Right cardiac atrium (tissue), 5 donors: ENCODE measurements around the gene ARHGAP29. TPM values are rescaled to one million over a fixed set of nuclear protein-coding genes. Genes with fewer than 3 reads are reported as not detected.
A peak's percentile ranks its signal among the peaks of the same experiment; 100 is the strongest.

Experiments used
- ATAC-seq, 2 donors: fragments of 200-7000 bp; cut with Tn5 transposase; one replicate each; pipeline versions ENCODE4 v1.8.0 to v1.9.1; 2020; ENCODE audit warnings: moderate library complexity in 2 of 2, mild to moderate bottlenecking in 1 of 2
- DNase-seq, 3 donors: peaks; one replicate each; pipeline ENCODE4 v3.0.0-alpha.2; 2020
- H3K27ac ChIP-seq: one replicate; pipeline ENCODE4 v1.5.1; 2013; ENCODE audit warnings: mild to moderate bottlenecking, low read length, control low read depth, moderate library complexity
- H3K27me3 ChIP-seq: one replicate; pipeline ENCODE4 v1.6.1; 2013; ENCODE audit not compliant: control insufficient read depth, insufficient read depth
- H3K4me1 ChIP-seq: one replicate; pipeline ENCODE4 v1.6.1; 2013; ENCODE audit warnings: low read length; ENCODE audit not compliant: control insufficient read depth, insufficient read depth
- H3K4me3 ChIP-seq: one replicate; pipeline ENCODE4 v1.5.1; 2013; ENCODE audit warnings: low read length, control low read depth
- H3K9me3 ChIP-seq: one replicate; pipeline ENCODE4 v1.6.1; 2013; ENCODE audit warnings: low read length; ENCODE audit not compliant: control insufficient read depth
- WGBS: extraction: QIAGEN DNeasy Blood & Tissue Kit; methylation state at CpG from one replicate; pipeline ENCODE4 v1.1.7; 2013; 5-methylcytosine and 5-hydroxymethylcytosine counted together
- intact Hi-C, 4 donors: fragments of 100-400 bp; cut with DNase I; formaldehyde crosslinking; loops; one replicate each; pipeline versions ENCODE4 v1.11.0 to v1.14.0; 2022 to 2023
- polyA plus RNA-seq: library from polyadenylated mRNA; stranded (reverse); fragments of 200-250 nt; gene quantifications from one replicate; pipeline ENCODE4 v1.2.3, GENCODE V29; 2013
- total RNA-seq, 4 donors: library from RNA; stranded (reverse); fragmentation: NEBNext Ultra II Directional; extraction: Animal tissue kit (Norgen Biotek cat#: 25700); gene quantifications; one replicate each; pipeline ENCODE4 v1.2.1, GENCODE V29; 2021
- donor health status: healthy with polysubstance abuse.
- donor health status: DM: no; HTN: yes; CAD: no.
- donor health status: DM: no; HTN: no; CAD: no.
- donor health status: DM: no; HTN: yes; CAD: no; lungs with severe emphysema.
- donor health status: DM: yes; HTN: yes; CAD: no.

Gene ARHGAP29
- total and polyA plus RNA-seq, 5 donors: 11.0 to 31.1 (median 29.9) TPM

DNA sequence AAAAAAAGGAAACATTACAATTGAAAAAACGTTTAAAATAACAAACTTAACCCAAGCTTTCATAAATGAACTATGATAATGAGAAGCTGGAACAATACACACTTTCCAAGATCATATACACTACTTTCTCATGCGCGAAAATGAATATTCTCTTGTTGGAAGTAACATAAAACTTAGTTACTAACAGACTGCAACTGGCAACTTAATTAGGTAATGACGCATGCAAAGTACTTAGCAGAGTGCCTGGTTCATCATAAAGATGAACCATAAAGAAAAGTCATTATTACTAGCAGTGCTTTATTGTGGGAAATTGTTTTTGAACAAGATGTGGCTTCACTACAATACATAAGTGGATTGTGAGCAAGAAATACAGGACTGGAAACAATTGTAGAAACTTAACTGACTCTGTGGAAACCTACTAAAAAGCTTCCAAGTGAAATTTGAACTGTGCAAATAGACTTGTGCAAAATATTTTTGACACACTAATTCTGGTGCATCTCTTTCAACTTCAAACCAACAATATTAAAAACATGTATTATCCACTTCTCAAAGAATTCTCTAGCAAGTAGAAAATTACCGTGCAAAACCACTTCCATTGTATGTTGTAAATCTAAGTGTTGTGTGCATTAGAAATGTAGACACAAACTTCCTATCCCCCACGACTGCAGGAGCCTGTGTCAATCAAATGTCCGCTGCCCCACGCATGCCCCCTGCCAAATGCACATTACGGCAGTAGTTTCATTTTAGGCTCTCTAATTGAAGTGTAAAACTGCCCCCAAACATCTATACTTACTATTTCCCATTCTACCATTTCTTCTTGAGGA, 2.0 kb downstream of the ARHGAP29 start:
- peak overlapping the region; percentile 58 for H3K27ac ChIP-seq
- intact Hi-C loops: loop anchor here (5.0 to 10.0 kb wide), 3 partner anchors 171 to 178 kb away; no protein-coding TSS in a partner anchor
- 21% methylated on average over 9 of the region's 9 CpGs for WGBS

GRCh38 chr1:94234615-94235014, 2.8 kb downstream of the ARHGAP29 start:
- Histone ChIP-seq H3K9me3 (no peaks in the 10 kb centered on the region), H3K27me3 (no peaks in the 10 kb centered on the region), H3K4me1 (peaks cover 2% of the 10 kb centered on the region), H3K4me3 (no peak overlapping the region), H3K27ac (no peak overlapping the region)
- 41% methylated on average over 1 of the region's 1 CpG for WGBS
- intact Hi-C loops: loop anchor here (5.0 to 10.0 kb wide), 3 partner anchors 170 to 177 kb away; no protein-coding TSS in a partner anchor
- DNase-seq (no peak), ATAC-seq (no peak)

More for the DNA sequence above, 2.0 kb downstream of the ARHGAP29 start:
- DNase-seq (peak in 1 of 3 donors; percentile 36), ATAC-seq (no peak)
- Histone ChIP-seq H3K9me3 (no peaks in the 10 kb centered on the region), H3K4me3 (peak overlapping the region; percentile 68), H3K4me1 (peaks cover 2% of the 10 kb centered on the region), H3K27me3 (no peaks in the 10 kb centered on the region)

- Histone ChIP-seq H3K27me3 (no peaks in the 10 kb centered on the region), H3K27ac (no peak overlapping the region), H3K4me1 (peaks cover 2% of the 10 kb centered on the region), H3K9me3 (no peaks in the 10 kb centered on the region), H3K4me3 (no peak overlapping the region)
- no peak for DNase-seq
- 76% methylated on average over 1 of the region's 1 CpG for WGBS
- intact Hi-C loops: loop anchor here in 2 of 4 donors (10.0 kb wide), 1 partner anchor 167 kb away; no protein-coding TSS in a partner anchor
- no peak for ATAC-seq
Observed at GRCh38 chr1:94231746-94232145, 5.6 kb downstream of the ARHGAP29 start.

DNA sequence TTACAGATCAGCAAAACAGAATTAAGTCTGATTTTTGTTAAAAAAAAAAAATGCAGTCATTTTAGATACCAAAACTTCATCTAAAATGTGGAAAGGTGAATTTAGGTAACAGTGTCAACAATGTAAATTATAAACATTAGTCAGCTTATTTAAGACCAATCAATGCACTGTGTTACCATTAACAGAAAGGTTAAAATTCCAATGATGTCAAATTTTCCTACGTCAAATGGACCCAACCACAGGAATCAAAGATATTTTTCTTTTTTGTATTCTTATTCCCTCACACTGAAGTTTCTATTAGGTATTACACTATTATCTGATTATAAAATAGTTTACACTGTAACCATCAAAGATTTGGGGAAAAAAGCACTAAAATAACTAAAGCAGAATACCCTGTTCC, 6.5 kb downstream of the ARHGAP29 start:
- DNase-seq (no peak), ATAC-seq (no peak)
- intact Hi-C loops: loop anchor here in 2 of 4 donors (10.0 kb wide), 1 partner anchor 166 kb away; no protein-coding TSS in a partner anchor
- no peaks in the 10 kb centered on the region for H3K9me3 ChIP-seq
- no peak overlapping the region for H3K27ac ChIP-seq
- 62% methylated on average over 1 of the region's 1 CpG for WGBS
- H3K27me3 ChIP-seq: no peaks in the 10 kb centered on the region
- no peak overlapping the region for H3K4me3 ChIP-seq
- peaks cover 2% of the 10 kb centered on the region for H3K4me1 ChIP-seq

- peak; percentile 53 to 73 for ATAC-seq
- DNase-seq: no peak
- 58% methylated on average over 4 of the region's 4 CpGs for WGBS
- no peaks in the 10 kb centered on the region for H3K27me3 ChIP-seq
- H3K27ac ChIP-seq: no peak overlapping the region
- no peaks in the 10 kb centered on the region for H3K9me3 ChIP-seq
- intact Hi-C loops: no loop called here
- H3K4me1 ChIP-seq: peaks cover 2% of the 10 kb centered on the region
- H3K4me3 ChIP-seq: no peak overlapping the region
Observed at GRCh38 chr1:94228640-94229375, 8.6 kb downstream of the ARHGAP29 start.

GRCh38 chr1:94227624-94228023, 9.8 kb downstream of the ARHGAP29 start:
- WGBS: 66% methylated on average over 1 of the region's 1 CpG
- no peaks in the 10 kb centered on the region for H3K27me3 ChIP-seq
- H3K4me3 ChIP-seq: no peak overlapping the region
- H3K27ac ChIP-seq: no peak overlapping the region
- intact Hi-C loops: no loop called here
- ATAC-seq: no peak
- no peak for DNase-seq
- H3K9me3 ChIP-seq: no peaks in the 10 kb centered on the region
- no peaks in the 10 kb centered on the region for H3K4me1 ChIP-seq

- WGBS: 52% methylated on average over 2 of the region's 2 CpGs
- DNase-seq: no peak
- intact Hi-C loops: no loop called here
- no peaks in the 10 kb centered on the region for H3K9me3 ChIP-seq
- no peak overlapping the region for H3K4me3 ChIP-seq
- H3K27me3 ChIP-seq: no peaks in the 10 kb centered on the region
- no peak for ATAC-seq
- H3K4me1 ChIP-seq: no peaks in the 10 kb centered on the region
- no peak overlapping the region for H3K27ac ChIP-seq
Observed at GRCh38 chr1:94225845-94226244, 11.5 kb downstream of the ARHGAP29 start.

DNA sequence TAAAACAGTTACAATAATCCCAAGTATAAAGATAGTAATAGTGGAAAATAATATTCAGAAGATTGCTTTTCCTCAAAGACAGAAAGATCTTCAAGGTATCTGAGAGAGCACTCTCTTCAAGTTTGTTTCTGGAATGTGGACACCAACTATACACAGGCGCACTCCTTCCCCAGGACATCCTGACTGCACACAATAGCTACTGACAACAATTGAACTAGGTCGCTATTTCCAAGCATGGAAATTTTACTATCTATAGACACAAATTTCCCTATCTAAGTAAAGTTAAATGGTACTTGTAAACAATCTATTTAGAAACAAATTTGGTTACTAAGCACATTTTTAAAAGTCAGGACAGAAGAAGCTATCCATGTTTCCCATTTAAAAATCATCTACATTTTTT, 19.1 kb downstream of the ARHGAP29 start:
- no peaks in the 10 kb centered on the region for H3K27me3 ChIP-seq
- H3K27ac ChIP-seq: no peak overlapping the region
- DNase-seq (no peak), ATAC-seq (peak in 1 of 2 donors; percentile 82)
- H3K9me3 ChIP-seq: no peaks in the 10 kb centered on the region
- H3K4me1 ChIP-seq: no peaks in the 10 kb centered on the region
- WGBS: 65% methylated on average over 2 of the region's 2 CpGs
- intact Hi-C loops: no loop called here
- no peak overlapping the region for H3K4me3 ChIP-seq

DNA sequence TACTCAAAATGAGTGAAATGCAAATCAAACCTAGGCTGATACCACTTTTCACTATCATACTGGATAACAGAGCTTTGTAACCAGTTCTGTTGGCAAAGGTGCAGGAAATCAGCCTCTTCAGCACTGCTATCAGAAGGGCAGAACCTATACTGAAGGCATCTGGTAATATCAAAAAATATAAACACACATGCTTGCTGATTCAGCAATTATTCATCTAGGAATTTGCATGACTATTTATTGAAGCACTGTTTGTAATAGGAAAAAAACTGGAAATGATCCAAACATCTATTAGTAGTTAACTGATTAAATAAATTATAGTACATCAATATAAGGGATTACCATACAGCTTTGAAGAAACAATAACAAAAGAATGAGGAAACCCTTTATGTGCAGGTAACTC, 21.4 kb downstream of the ARHGAP29 start:
- H3K4me3 ChIP-seq: no peak overlapping the region
- H3K27me3 ChIP-seq: no peaks in the 10 kb centered on the region
- no peaks in the 10 kb centered on the region for H3K9me3 ChIP-seq
- DNase-seq (no peak), ATAC-seq (no peak)
- H3K27ac ChIP-seq: no peak overlapping the region
- no peaks in the 10 kb centered on the region for H3K4me1 ChIP-seq
- intact Hi-C loops: no loop called here

GRCh38 chr1:94209982-94210381, 27.4 kb downstream of the ARHGAP29 start:
- 97% methylated on average over 1 of the region's 1 CpG for WGBS
- H3K4me1 ChIP-seq: no peaks in the 10 kb centered on the region
- no peaks in the 10 kb centered on the region for H3K27me3 ChIP-seq
- no peak overlapping the region for H3K27ac ChIP-seq
- H3K4me3 ChIP-seq: no peak overlapping the region
- DNase-seq: no peak
- intact Hi-C loops: no loop called here
- ATAC-seq: no peak
- no peaks in the 10 kb centered on the region for H3K9me3 ChIP-seq

DNA sequence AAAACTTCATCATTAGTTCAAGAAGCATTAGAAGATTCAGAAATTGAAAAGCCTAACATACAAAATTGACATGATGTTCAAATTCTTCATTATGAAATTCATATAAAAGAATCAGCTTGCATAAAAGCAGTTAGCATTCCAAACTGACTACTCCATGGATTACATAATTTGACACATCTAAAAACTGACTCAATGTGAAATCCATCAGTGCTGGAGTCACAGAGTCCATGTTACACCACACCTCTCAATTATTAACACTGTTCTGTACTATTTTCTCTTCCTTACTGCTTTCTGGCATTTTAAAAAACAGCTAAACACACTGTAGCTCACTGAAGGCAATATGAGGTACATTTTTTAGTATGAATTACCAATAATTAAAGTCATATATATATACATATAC, 28.0 kb downstream of the ARHGAP29 start:
- H3K4me3 ChIP-seq: no peak overlapping the region
- ATAC-seq (peak; percentile 38 to 44), DNase-seq (no peak)
- H3K27ac ChIP-seq: no peak overlapping the region
- H3K4me1 ChIP-seq: no peaks in the 10 kb centered on the region
- no peaks in the 10 kb centered on the region for H3K27me3 ChIP-seq
- intact Hi-C loops: no loop called here
- H3K9me3 ChIP-seq: no peaks in the 10 kb centered on the region
